ENCODE results near the gene BEST2. TPM values are rescaled to one million over a fixed set of nuclear protein-coding genes. Genes with fewer than 3 reads are reported as not detected.

The BEST2 gene
- total RNA-seq (2022), result 0.70 and 0.83 TPM in 2 replicates
- Bru-seq, nascent RNA, result percentile 16 among the genes with signal in this experiment
- percentile 31 among the genes with signal in this experiment for BruChase-seq, experiment 1, labeled RNA remaining after a 6-hour chase
- BruChase-seq, experiment 2, labeled RNA remaining after a 2-hour chase, result percentile 25 among the genes with signal in this experiment
- long read RNA-seq, partial matches to known transcripts, result 0 of 1 reads
- long read RNA-seq, other reads (novel, unspliced or antisense), result 1 of 1 reads

GRCh38 chr19:12751635-12752034, at the start of gene BEST2:
TSS of gene BEST2 (plus strand) at chr19:12751791. CDS start at chr19:12752593, 802 bp downstream.
- DNase-seq (ENCODE audit: unreplicated experiment), result no peak
- Mint-ChIP-seq H3K27me3 (ENCODE audit: insufficient read depth, unreplicated experiment) (no peaks in the 10 kb centered on the region), H3K36me3 (ENCODE audit: insufficient read depth, unreplicated experiment) (peaks cover 18% of the 10 kb centered on the region), H3K9me3 (ENCODE audit: unreplicated experiment) (no peaks in the 10 kb centered on the region), H3K4me3 (ENCODE audit: unreplicated experiment) (peak within 1 kb of the TSS; percentile 58), H3K27ac (ENCODE audit: low read depth, unreplicated experiment) (peak within 1 kb of the TSS; percentile 76), H3K4me1 (ENCODE audit: insufficient read depth, unreplicated experiment) (peaks cover 24% of the 10 kb centered on the region)
- ChIA-PET POLR2A (interaction anchor here (0.9 to 5.1 kb wide), 3 partner anchors 9 to 28 kb away, joined by 4 to 43 read pairs (median 5); partner anchors contain the start of genes GET3, TNPO2 and TRIR), CTCF (interaction anchor here (0.6 to 2.3 kb wide), 7 partner anchors 10 to 179 kb away, joined by 3 to 15 read pairs (median 8); no protein-coding TSS in a partner anchor)
- no TSS peak for BruUV-seq (replicated peaks)
- intact Hi-C loops (cut with micrococcal nuclease), result no loop called here
- TF ChIP-seq, protein P1, sequence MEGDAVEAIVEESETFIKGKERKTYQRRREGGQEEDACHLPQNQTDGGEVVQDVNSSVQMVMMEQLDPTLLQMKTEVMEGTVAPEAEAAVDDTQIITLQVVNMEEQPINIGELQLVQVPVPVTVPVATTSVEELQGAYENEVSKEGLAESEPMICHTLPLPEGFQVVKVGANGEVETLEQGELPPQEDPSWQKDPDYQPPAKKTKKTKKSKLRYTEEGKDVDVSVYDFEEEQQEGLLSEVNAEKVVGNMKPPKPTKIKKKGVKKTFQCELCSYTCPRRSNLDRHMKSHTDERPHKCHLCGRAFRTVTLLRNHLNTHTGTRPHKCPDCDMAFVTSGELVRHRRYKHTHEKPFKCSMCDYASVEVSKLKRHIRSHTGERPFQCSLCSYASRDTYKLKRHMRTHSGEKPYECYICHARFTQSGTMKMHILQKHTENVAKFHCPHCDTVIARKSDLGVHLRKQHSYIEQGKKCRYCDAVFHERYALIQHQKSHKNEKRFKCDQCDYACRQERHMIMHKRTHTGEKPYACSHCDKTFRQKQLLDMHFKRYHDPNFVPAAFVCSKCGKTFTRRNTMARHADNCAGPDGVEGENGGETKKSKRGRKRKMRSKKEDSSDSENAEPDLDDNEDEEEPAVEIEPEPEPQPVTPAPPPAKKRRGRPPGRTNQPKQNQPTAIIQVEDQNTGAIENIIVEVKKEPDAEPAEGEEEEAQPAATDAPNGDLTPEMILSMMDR (IDR thresholded peaks at IDR 0.05; ENCODE audit: unreplicated experiment), result no peak

GRCh38 chr19:12703046-12703445, 48.5 kb upstream of the BEST2 start:
- no peaks in the 10 kb centered on the region for H3K27me3 Mint-ChIP-seq (ENCODE audit: insufficient read depth, unreplicated experiment)
- ChIA-PET POLR2A (no interaction called here), CTCF (interaction anchor here (0.6 to 1.3 kb wide), 4 partner anchors 25 to 1302 kb away, joined by 3 to 4 read pairs (median 3); no protein-coding TSS in a partner anchor)
- H3K9me3 Mint-ChIP-seq (ENCODE audit: unreplicated experiment), result no peaks in the 10 kb centered on the region
- no TSS peak for BruUV-seq (replicated peaks)
- peaks cover 90% of the 10 kb centered on the region for H3K36me3 Mint-ChIP-seq (ENCODE audit: insufficient read depth, unreplicated experiment)
- H3K27ac Mint-ChIP-seq (ENCODE audit: low read depth, unreplicated experiment), result no peak overlapping the region
- TF ChIP-seq, protein P1 (IDR thresholded peaks at IDR 0.05; ENCODE audit: unreplicated experiment), result no peak
- intact Hi-C loops (cut with micrococcal nuclease), result no loop called here
- H3K4me3 Mint-ChIP-seq (ENCODE audit: unreplicated experiment), result no peak overlapping the region
- H3K4me1 Mint-ChIP-seq (ENCODE audit: insufficient read depth, unreplicated experiment), result peaks cover 3% of the 10 kb centered on the region
- DNase-seq (ENCODE audit: unreplicated experiment), result peak; percentile 37

- intact Hi-C loops (cut with micrococcal nuclease), result no loop called here
- no peaks in the 10 kb centered on the region for H3K4me1 Mint-ChIP-seq (ENCODE audit: insufficient read depth, unreplicated experiment)
- DNase-seq (ENCODE audit: unreplicated experiment), result no peak
- TF ChIP-seq, protein P1 (IDR thresholded peaks at IDR 0.05; ENCODE audit: unreplicated experiment), result no peak
- H3K9me3 Mint-ChIP-seq (ENCODE audit: unreplicated experiment), result no peaks in the 10 kb centered on the region
- H3K4me3 Mint-ChIP-seq (ENCODE audit: unreplicated experiment), result no peak overlapping the region
- H3K27ac Mint-ChIP-seq (ENCODE audit: low read depth, unreplicated experiment), result no peak overlapping the region
- no peaks in the 10 kb centered on the region for H3K27me3 Mint-ChIP-seq (ENCODE audit: insufficient read depth, unreplicated experiment)
- BruUV-seq (replicated peaks), result no TSS peak
- ChIA-PET CTCF (no interaction called here), POLR2A (interaction anchor here (1.1 kb wide), 1 partner anchor 8 kb away, joined by 3 read pairs; the partner anchor contains the start of gene FBXW9)
- peaks cover 95% of the 10 kb centered on the region for H3K36me3 Mint-ChIP-seq (ENCODE audit: insufficient read depth, unreplicated experiment)
Observed at GRCh38 chr19:12705169-12705568, 46.4 kb upstream of the BEST2 start.

DNA sequence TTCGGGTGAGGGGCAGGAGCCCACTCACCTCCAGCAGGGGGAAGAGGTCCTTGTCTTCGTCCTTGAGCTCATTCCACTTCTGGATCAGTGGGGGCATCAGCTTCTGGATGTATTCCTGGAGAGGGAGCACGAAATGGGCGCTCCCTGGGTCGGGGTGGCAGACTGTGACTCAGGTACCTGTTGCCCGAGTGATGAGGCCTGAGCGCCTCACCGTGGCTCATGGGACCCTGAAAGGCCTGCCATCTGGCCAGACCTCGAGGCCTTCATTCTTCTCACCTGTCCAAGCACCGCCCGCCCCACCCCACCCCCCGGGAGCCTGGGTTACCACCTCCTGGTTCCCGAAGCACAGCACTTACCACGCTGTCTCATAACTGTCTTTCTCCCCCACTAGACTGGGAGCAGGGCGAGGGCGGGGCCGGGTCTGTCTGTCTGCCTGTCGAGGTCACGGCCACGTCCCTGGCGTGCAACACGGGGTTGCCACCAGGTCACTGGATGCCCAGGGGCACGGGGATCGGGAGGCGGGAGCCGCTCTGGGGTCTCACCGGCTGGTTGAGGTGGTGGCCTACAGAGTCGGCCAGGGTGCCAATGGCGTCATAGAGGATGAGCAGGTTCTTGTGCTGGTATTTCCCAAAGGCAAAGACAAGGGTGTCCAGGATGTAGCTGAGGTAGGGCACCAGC, 45.8 kb upstream of the BEST2 start:
- intact Hi-C loops (cut with micrococcal nuclease), result no loop called here
- TF ChIP-seq, protein P1 (IDR thresholded peaks at IDR 0.05; ENCODE audit: unreplicated experiment), result no peak
- ChIA-PET POLR2A (interaction anchor here (0.5 to 3.1 kb wide), 3 partner anchors 9 to 133 kb away, joined by 3 to 13 read pairs (median 3); partner anchors contain the start of genes FBXW9 and MAST1), CTCF (no interaction called here)
- peaks cover 95% of the 10 kb centered on the region for H3K36me3 Mint-ChIP-seq (ENCODE audit: insufficient read depth, unreplicated experiment)
- no peaks in the 10 kb centered on the region for H3K4me1 Mint-ChIP-seq (ENCODE audit: insufficient read depth, unreplicated experiment)
- no peak overlapping the region for H3K4me3 Mint-ChIP-seq (ENCODE audit: unreplicated experiment)
- H3K9me3 Mint-ChIP-seq (ENCODE audit: unreplicated experiment), result no peaks in the 10 kb centered on the region
- H3K27me3 Mint-ChIP-seq (ENCODE audit: insufficient read depth, unreplicated experiment), result no peaks in the 10 kb centered on the region
- H3K27ac Mint-ChIP-seq (ENCODE audit: low read depth, unreplicated experiment), result no peak overlapping the region
- DNase-seq (ENCODE audit: unreplicated experiment), result no peak
- no TSS peak for BruUV-seq (replicated peaks)
